Measurements from ENCODE around the gene SDK1. TPM values are rescaled to one million over a fixed set of nuclear protein-coding genes. Genes with fewer than 3 reads are reported as not detected.

SDK1 gene
- total and polyA plus RNA-seq, 8 donors: 1.6 to 11.2 (median 6.6) TPM

DNA sequence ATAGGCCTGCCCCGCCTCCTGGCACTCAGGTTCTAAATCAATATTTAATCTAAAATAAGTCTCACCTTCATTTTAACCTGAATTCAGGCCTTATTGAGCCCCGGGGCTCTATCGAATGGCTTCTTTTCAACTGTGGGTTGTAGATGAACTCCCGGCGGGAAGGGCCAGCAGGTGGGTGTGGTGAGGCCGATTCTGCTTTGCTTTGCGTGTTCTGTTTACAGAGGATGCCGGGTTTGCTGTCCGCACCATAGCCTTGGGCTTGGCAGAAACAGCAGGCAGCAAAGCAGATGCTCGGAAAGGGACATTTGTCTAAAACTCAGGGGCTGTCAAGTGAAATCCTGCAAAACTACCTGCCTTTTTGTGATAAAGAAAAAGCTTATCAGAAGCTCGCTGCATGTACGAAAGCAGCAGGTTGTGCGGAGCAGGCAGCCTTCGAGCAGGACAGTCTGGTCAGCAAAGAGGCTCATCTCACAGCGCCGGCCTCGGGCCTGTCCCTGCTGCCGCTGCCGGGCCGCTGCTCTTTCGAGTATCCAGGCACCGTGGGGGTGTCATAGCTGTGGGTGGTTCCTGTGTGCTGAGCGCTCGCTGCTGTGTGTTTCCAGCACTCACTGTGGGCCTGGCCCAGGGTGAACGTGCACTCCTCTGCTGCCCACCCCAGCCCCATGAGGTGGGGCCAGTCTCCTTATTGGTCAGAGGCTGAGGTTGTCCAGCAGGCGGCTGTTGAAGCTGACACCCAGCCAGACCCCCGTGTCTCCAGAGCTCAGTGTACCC is 946.2 kb downstream of the SDK1 start:
- TF ChIP-seq EP300 (IDR thresholded peaks at IDR 0.05) (no peak), POLR2AphosphoS5 (IDR thresholded peaks at IDR 0.05) (no peak), POLR2A (IDR thresholded peaks at IDR 0.05) (no peak)
- TF ChIP-seq, protein P1, sequence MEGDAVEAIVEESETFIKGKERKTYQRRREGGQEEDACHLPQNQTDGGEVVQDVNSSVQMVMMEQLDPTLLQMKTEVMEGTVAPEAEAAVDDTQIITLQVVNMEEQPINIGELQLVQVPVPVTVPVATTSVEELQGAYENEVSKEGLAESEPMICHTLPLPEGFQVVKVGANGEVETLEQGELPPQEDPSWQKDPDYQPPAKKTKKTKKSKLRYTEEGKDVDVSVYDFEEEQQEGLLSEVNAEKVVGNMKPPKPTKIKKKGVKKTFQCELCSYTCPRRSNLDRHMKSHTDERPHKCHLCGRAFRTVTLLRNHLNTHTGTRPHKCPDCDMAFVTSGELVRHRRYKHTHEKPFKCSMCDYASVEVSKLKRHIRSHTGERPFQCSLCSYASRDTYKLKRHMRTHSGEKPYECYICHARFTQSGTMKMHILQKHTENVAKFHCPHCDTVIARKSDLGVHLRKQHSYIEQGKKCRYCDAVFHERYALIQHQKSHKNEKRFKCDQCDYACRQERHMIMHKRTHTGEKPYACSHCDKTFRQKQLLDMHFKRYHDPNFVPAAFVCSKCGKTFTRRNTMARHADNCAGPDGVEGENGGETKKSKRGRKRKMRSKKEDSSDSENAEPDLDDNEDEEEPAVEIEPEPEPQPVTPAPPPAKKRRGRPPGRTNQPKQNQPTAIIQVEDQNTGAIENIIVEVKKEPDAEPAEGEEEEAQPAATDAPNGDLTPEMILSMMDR (IDR thresholded peaks at IDR 0.05): no peak
- peaks cover 0 to 17% (median 13%) of the 10 kb centered on the region in 4 donors for H3K9me3 ChIP-seq
- peak in 1 of 2 donors; percentile 49 for DNase-seq
- H3K4me1 ChIP-seq: no peaks in the 10 kb centered on the region
- no peak overlapping the region for H3K4me3 ChIP-seq
- intact Hi-C loops (cut with DNase I; ENCODE audit: low total_unique reads): no loop called here
- H3K27me3 ChIP-seq: no peaks in the 10 kb centered on the region
- WGBS, 5 donors: 27 to 57% (median 48%) methylated on average over 17 to 27 of the region's 27 CpGs
- H3K36me3 ChIP-seq: peaks cover 0 to 24% (median 5%) of the 10 kb centered on the region in 4 donors
- no peak overlapping the region for H3K27ac ChIP-seq

DNA sequence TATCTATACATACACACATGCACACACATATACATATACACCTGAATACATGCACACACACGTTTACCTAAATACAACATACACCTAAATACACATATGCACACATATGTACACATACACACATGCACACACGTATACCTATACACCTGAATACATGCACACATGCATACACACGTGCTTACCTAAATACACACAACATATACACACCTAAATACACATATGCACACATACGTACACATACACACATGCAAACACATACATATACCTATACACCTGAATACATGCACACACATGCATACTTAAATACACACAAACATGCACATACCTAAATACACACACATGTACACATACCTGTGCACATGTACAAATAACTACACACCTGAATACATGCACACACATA is 947.2 kb downstream of the SDK1 start:
- TF ChIP-seq POLR2AphosphoS5 (IDR thresholded peaks at IDR 0.05): no peak
- TF ChIP-seq, protein P1 (IDR thresholded peaks at IDR 0.05): no peak
- no peak for TF ChIP-seq POLR2A (IDR thresholded peaks at IDR 0.05)
- no peak for TF ChIP-seq EP300 (IDR thresholded peaks at IDR 0.05)
- Histone ChIP-seq H3K36me3 (peaks cover 0 to 19% (median 5%) of the 10 kb centered on the region in 4 donors), H3K4me1 (no peaks in the 10 kb centered on the region), H3K4me3 (no peak overlapping the region), H3K27ac (no peak overlapping the region), H3K27me3 (no peaks in the 10 kb centered on the region), H3K9me3 (peaks cover 0 to 17% (median 13%) of the 10 kb centered on the region in 4 donors)
- intact Hi-C loops (cut with DNase I; ENCODE audit: low total_unique reads): no loop called here
- DNase-seq: no peak
- 69 to 92% (median 81%) methylated on average over 4 of the region's 4 CpGs for WGBS, 5 donors

DNA sequence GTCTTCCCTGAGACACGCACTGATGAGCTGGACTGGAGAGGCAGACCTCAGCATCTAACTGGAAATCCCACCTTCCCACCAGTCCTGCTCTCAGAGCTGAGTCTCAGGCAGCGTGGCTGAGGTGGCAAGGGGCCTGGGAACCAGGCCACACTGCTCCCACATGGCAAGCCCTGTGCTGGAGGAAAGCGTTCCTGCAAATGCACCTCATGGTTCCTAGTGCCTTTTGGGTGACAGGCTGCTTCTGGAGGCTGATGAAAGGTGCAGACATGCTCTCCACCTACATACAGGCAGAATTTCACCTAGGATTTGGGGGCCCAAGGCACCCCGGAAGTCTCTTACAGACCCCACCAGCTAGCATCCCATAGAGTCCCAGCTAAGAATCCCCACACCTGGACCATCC is 948.2 kb downstream of the SDK1 start:
- TF ChIP-seq POLR2A (IDR thresholded peaks at IDR 0.05) (no peak), EP300 (IDR thresholded peaks at IDR 0.05) (no peak), POLR2AphosphoS5 (IDR thresholded peaks at IDR 0.05) (no peak)
- TF ChIP-seq, protein P1 (IDR thresholded peaks at IDR 0.05): no peak
- H3K27me3 ChIP-seq: no peaks in the 10 kb centered on the region
- no peak overlapping the region for H3K4me3 ChIP-seq
- H3K27ac ChIP-seq: no peak overlapping the region
- DNase-seq: no peak
- intact Hi-C loops (cut with DNase I; ENCODE audit: low total_unique reads): no loop called here
- H3K9me3 ChIP-seq: peaks cover 0 to 16% (median 13%) of the 10 kb centered on the region in 4 donors
- no peaks in the 10 kb centered on the region for H3K4me1 ChIP-seq
- peaks cover 0 to 9% (median 5%) of the 10 kb centered on the region in 4 donors for H3K36me3 ChIP-seq
- 75 to 92% (median 81%) methylated on average over 3 to 4 of the region's 4 CpGs for WGBS, 5 donors

DNA sequence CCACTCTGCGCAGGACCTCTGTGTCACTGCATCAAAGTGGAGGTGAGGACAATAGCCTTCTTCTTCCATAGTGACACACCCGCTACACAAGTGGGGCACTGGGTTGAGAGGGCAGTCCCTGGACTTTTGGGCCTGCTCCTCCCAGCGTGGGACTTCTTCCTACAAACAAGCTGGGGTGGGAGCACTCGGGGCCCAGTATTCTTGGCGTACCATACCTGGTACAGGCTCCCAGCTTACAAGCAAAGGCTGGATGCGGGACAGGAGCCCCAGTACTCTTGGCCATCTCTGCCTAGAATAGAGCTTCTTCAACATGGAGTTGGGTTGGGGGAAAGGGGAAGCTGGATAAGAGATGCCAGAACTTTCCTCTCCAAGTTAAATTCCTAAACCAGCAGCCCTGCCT is 954.3 kb downstream of the SDK1 start:
- H3K27me3 ChIP-seq: no peaks in the 10 kb centered on the region
- 89 to 94% (median 92%) methylated on average over 5 to 6 of the region's 6 CpGs for WGBS, 5 donors
- no peak overlapping the region for H3K27ac ChIP-seq
- no peak overlapping the region for H3K4me3 ChIP-seq
- peaks cover 0 to 12% (median 7%) of the 10 kb centered on the region in 4 donors for H3K9me3 ChIP-seq
- no peak for DNase-seq
- peaks cover 0 to 7% (median 0%) of the 10 kb centered on the region in 4 donors for H3K4me1 ChIP-seq
- H3K36me3 ChIP-seq: peaks cover 0 to 3% (median 0%) of the 10 kb centered on the region in 4 donors
- TF ChIP-seq EP300 (IDR thresholded peaks at IDR 0.05) (no peak), POLR2AphosphoS5 (IDR thresholded peaks at IDR 0.05) (no peak), POLR2A (IDR thresholded peaks at IDR 0.05) (no peak)
- TF ChIP-seq, protein P1 (IDR thresholded peaks at IDR 0.05): no peak
- intact Hi-C loops (cut with DNase I; ENCODE audit: low total_unique reads): no loop called here
